Pulmonary artery endothelial cell (primary cell): ENCODE data around the gene ST3GAL2. TPM values are rescaled to one million over a fixed set of nuclear protein-coding genes. Genes with fewer than 3 reads are reported as not detected.

Experiments used
- DNase-seq: peaks from one replicate; pipeline ENCODE4 v3.0.0-alpha.2; 2011; ENCODE audit warnings: low read depth, low spot score
- total RNA-seq: library from RNA; depleted of rRNA; stranded (reverse); fragments of >200 nt; gene quantifications from 2 replicates; pipeline ENCODE4 v1.2.3, GENCODE V29; 2014

Gene ST3GAL2, protein sequence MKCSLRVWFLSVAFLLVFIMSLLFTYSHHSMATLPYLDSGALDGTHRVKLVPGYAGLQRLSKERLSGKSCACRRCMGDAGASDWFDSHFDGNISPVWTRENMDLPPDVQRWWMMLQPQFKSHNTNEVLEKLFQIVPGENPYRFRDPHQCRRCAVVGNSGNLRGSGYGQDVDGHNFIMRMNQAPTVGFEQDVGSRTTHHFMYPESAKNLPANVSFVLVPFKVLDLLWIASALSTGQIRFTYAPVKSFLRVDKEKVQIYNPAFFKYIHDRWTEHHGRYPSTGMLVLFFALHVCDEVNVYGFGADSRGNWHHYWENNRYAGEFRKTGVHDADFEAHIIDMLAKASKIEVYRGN
- 42.4 and 48.1 TPM in 2 replicates for total RNA-seq

DNA sequence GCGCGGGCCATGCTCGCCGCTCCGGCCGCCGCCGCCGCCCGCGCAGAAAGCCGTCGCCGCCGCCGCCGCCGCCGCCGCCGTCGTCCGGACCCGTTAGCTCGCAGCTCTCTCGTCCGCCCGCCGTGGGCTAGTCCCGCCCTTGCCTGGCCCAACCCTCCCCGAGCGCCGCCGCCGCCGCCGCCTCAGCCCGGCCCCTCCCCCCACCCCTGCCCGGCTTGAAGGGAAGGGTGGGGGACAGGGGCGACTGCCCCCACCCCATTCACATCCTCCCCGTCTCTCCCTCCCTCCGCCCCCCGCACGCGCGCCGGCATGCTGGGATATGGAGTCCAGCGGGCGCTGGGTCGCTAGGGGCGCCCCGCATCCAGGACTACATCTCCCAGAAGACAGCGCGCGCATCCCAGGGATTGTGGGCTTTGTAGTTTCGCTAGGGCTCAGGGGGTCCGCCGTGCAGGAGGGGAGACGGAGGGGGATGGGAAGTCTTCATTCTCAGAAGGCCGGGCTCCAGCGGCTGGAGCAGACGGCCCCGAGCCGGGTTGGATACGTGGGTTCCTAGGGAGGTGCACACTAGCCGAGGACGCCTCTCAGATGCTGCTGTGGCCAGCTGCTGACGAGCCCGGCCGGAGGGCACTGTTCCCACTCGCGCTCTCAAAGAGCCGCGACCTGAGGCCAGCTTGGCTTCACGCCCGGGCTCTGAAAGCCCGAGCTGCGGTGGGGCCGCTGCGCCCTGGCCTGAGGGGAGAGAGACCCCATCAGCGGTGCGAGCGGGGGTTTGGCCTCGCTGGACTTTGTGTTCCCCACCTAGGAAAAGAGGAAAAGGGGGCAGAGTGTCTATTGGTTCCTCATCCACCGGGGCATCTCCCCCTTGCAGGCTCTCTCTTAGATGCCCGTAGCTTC, at the start of gene ST3GAL2:
Gene ST3GAL2 (minus strand): TSS at position 132 of the 894 bp plus-strand sequence. CDS start 40,570 bp downstream, outside the sequence.
- peak; percentile 81 for DNase-seq

GRCh38 chr16:70484867-70485266, 46.0 kb upstream of the ST3GAL2 start:
- no peak for DNase-seq

DNA sequence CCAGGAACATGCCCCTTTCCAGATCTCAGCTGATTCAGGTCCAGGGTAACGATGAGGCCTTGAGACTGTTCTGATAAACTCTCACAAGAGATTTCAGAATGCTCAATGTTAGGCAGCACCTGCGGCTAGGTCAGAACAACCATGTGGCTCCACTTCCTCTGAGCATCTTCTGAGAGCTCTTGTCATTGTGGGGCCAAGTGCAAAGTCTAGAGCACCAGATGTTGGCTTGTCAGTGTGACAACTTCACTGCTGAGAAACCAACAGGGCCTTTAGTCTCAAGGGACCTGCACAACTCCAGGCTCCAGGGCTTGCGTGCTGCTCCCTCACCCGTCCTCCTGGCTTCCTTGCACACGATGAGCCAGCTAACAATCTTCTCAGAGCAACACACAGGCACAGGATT, 44.5 kb upstream of the ST3GAL2 start:
- no peak for DNase-seq

DNA sequence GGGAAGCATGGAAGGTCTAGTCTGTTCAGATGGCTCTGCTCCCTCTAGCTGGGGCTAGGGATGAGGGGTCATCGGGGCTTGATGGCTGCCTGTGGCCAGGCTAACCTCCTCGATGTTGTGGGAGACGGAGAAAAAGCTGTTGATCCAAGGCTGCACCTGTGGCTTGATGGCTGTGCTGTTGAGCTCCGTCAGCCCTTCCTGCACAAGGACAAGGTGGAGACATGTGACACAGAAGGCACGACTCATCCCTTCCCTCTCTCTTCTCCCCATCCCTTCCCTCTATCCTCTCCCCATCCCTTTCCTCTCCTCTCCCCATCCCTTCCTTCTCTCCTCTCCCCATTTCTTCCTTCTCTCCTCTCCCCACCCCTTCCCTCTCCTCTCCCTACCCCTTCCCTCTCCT, 43.7 kb upstream of the ST3GAL2 start:
- no peak for DNase-seq

DNA sequence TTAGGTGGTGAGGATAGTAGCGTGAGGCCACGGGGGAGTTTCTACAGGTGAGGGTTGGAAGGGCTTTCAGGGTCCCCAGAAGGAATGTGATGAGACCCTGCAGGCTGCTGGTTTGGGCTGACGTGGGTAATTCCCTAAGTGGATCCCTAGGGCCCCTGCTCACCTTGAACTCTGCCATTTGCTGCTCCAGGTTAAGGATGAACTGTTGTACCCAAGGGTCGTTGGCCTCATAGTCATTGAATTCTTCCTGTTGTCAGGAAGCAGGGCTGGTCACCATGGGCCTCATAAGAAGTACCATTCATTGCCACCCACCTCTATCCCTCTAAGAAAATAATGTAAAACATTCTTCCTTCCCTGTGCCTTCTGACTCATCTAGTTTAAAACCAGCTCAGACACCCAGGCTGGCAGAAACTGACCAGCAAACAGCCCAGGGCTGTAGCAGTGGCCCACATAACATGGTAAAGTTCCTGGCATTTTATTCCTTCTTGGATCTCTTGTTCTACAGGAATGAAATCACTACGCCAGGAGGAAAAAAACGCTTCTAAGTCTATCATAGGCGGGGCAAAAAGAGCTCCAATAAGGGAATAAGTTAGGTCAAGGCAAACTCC, 43.1 kb upstream of the ST3GAL2 start:
- no peak for DNase-seq

- no peak for DNase-seq
Measured at GRCh38 chr16:70480127-70481105, 41.5 kb upstream of the ST3GAL2 start.

GRCh38 chr16:70478912-70479341, 40.0 kb upstream of the ST3GAL2 start:
- DNase-seq = no peak

- no peak for DNase-seq
Measured at GRCh38 chr16:70478169-70478568, 39.3 kb upstream of the ST3GAL2 start.

DNA sequence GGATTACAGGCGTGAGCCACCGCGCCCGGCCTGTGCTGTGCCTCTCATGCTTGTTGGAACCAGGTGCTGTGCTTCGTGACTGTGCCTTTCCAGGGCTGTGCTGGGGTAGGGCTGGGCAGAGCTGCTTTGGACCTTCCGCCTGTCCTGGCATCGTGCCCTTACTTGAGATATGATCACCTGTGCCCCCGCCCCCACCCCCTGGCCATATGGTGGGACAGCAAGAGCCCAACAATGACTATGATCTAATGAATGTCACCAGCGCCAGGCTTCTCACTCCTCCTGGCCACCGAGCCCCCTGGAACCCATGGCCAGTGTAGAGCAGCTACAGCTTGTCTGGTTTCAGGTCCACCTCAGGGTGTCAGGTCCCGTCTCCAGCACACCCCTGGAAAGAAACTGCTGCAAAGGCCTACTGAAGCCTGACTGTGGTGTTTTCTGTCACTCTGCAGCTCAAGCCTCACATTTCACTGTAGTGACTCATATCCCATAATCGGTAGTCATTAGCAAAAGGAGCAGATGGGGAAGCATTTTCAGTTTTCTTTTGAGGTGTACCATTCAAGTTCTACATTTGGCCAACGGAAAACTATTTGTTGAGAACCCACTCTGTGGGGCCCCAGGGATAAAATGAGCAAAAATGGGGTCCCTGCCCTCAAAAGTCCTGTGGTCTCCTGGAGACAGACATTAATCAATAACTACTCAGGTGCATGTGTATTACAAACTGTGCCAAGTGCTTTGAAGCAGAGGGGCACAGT, 37.5 kb upstream of the ST3GAL2 start:
- DNase-seq = peak; percentile 32

- DNase-seq = no peak
Measured at GRCh38 chr16:70475054-70475871, 36.4 kb upstream of the ST3GAL2 start.

DNA sequence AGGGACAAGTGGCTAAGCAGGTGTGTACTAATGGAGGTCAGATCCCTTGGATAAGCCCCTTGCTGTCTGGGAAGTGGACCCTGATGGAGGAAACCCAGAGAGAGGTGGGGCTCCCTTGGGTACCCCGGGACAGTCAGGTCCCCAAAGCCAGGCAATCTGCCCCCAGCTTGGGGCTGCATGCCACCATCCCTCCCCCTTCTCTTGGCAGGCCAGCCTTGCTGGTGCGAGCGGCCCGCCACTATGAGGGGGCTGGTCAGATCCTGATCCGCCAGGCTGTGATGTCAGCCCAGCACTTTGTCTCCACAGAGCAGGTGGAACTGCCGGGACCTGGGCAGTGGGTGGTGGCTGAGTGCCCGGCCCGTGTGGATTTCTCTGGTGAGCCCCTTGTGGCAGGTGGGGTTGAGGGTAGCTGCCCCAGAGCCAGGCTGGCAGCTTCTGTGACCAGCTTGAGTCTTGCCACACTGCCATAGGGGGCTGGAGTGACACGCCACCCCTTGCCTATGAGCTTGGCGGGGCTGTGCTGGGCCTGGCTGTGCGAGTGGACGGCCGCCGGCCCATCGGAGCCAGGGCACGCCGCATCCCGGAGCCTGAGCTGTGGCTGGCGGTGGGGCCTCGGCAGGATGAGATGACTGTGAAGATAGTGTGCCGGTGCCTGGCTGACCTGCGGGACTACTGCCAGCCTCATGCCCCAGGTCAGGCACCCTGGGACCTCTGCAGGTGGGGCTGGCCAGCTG, 35.6 kb upstream of the ST3GAL2 start:
- DNase-seq = no peak

- DNase-seq = no peak
Measured at GRCh38 chr16:70473446-70474319, 34.8 kb upstream of the ST3GAL2 start.

- no peak for DNase-seq
Measured at GRCh38 chr16:70472786-70473433, 34.0 kb upstream of the ST3GAL2 start.

- DNase-seq = no peak
Measured at GRCh38 chr16:70470927-70471341, 32.0 kb upstream of the ST3GAL2 start.

DNA sequence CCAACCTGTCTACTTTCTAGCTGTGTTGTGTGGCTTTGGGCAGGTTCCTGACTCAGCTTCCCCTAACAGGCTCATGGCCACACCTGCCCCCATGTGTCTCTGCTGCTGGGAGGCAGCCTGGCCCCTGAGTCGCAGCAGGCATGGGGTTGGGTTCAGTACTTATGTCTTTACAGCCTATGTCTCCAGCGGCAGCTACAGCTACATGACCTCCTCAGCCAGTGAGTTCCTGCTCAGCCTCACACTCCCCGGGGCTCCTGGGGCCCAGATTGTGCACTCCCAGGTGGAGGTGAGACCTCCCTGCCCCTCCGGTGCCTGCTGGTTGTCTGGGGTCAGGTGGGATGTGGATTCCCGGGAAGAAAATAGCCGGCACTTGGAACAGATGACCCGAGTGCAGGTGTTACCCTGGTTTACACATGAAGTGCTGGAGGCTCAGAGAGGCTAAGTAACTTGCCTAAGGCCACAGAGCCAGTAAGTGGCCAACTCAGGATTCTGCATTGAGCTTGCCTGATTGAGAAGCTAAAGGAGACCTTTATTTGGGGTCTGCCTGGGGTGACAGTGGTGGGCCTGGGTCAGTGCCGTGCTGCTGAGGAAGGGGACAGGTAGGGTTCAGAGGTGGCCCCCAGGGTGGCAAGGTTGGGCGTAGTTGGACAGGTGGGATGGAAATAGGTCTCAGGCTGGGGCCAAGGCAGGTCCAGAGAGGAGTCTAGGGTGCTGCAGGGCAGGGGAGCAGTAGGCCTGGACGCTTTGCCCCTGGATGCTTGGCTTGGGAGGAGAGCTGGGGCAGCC, 31.4 kb upstream of the ST3GAL2 start:
- DNase-seq = no peak
